Measurements from ENCODE around the gene HCN2. TPM values are rescaled to one million over a fixed set of nuclear protein-coding genes. Genes with fewer than 3 reads are reported as not detected.

The HCN2 gene
- total and polyA plus RNA-seq, 10 of the 15 experiments (the other 5 are each of a cell fraction or from before 2014, with no cell fraction given), result 0.01 to 0.54 (median 0.08) TPM; not detected in 4

DNA sequence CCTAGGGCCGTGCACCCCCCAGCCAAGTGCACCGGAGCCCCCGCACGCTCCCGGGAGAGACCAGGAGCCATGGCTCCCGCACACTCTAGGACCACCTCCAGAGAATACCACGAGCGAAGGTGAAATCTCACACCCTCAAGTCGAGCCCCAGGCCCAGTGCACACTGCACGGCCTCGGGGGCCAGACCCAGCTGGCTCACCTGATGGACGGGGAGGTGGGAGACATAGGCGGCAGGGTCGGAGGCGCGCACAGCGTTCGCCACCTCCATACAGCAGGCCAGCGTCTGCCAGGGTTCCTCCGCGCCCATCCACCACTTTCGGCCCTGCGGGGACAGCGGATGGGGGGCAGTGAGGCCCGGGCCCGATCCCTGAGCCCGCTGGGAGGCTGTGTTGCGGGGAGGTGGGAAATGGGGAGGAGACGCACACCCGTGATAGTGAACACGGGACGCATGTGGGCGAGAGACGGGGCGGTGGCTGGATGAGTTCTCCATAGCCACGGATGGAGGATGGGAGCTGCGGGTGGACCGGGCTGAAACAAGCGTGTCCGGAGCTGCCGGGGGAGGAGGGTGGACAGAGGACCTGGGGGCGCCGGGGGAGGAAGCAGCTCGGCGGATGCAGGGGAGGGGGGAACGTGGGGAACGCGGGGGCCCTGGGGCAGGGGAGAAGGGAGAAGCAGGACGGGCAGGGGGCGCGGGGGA is 30.6 kb downstream of the HCN2 start:
- CTCF ChIA-PET, result no interaction called here
- Histone ChIP-seq H3K27me3 (replicated peaks in 1 of 2; ENCODE audit: control insufficient read depth in 2 of 2, insufficient read depth in 2 of 2, low read length in 1 of 2) (no peaks in the 10 kb centered on the region), H3K27ac (ENCODE audit: control insufficient read depth, insufficient read depth) (no peak overlapping the region), H3K4me1 (ENCODE audit: control insufficient read depth, insufficient read depth, low read length) (no peaks in the 10 kb centered on the region), H4K20me1 (ENCODE audit: control insufficient read depth, insufficient read depth) (no peaks in the 10 kb centered on the region), H3K9me3 (replicated peaks; ENCODE audit: control insufficient read depth, insufficient read depth, low read length) (no peaks in the 10 kb centered on the region; the same call in 2 of the 3 replicates), H3K4me3 (no peak overlapping the region), H3K36me3 (ENCODE audit: control insufficient read depth in 2 of 2, insufficient read depth in 2 of 2, low read length in 1 of 2) (peaks cover 4 to 9% of the 10 kb centered on the region in 2 experiments; a peak in 3 of 4 replicates), H3K4me2 (ENCODE audit: control insufficient read depth, insufficient read depth) (no peak overlapping the region), H3K9ac (ENCODE audit: control insufficient read depth, insufficient read depth, low read length) (no peak overlapping the region), H3K79me2 (ENCODE audit: control insufficient read depth, insufficient read depth, low read length) (no peaks in the 10 kb centered on the region), H2AFZ (ENCODE audit: control insufficient read depth, low read depth, low read length) (no peak overlapping the region)
- ATAC-seq, result no peak
- TF ChIP-seq EP300 (IDR thresholded peaks at IDR 0.05; ENCODE audit: borderline replicate concordance in 1 of 2, control insufficient read depth in 1 of 2, low read depth in 2 of 2, low read length in 2 of 2) (no peak), ATF7 (IDR thresholded peaks at IDR 0.05; ENCODE audit: low read depth) (no peak), HDAC2 (IDR thresholded peaks at IDR 0.05) (no peak), SREBF1 (IDR thresholded peaks at IDR 0.05; ENCODE audit: low read length) (no peak), EED (IDR thresholded peaks at IDR 0.05; ENCODE audit: low read depth) (no peak), HDAC6 (IDR thresholded peaks at IDR 0.05; ENCODE audit: unreplicated experiment) (no peak), FOXK2 (IDR thresholded peaks at IDR 0.05) (no peak), SUPT20H (IDR thresholded peaks at IDR 0.05; ENCODE audit: borderline replicate concordance, control insufficient read depth, low read depth, low read length) (no peak), RFX5 (IDR thresholded peaks at IDR 0.05; ENCODE audit: low read depth, low read length) (no peak), STAT1 (conservative IDR thresholded peaks at IDR 0.05) (no peak), NFYB (IDR thresholded peaks at IDR 0.05; ENCODE audit: insufficient read depth, low read depth, low read length) (no peak), SIN3A (IDR thresholded peaks at IDR 0.05; ENCODE audit: low read depth, low read length) (no peak), PML (IDR thresholded peaks at IDR 0.05; ENCODE audit: low read length) (no peak), BMI1 (IDR thresholded peaks at IDR 0.05; ENCODE audit: borderline replicate concordance) (no peak), ZBED1 (IDR thresholded peaks at IDR 0.05; ENCODE audit: borderline replicate concordance) (no peak), EGR1 (IDR thresholded peaks at IDR 0.05; ENCODE audit: borderline replicate concordance in 1 of 2, low read depth in 2 of 2, low read length in 2 of 2) (no peak), YBX1 (IDR thresholded peaks at IDR 0.05) (no peak)
- TF ChIP-seq, protein P1, sequence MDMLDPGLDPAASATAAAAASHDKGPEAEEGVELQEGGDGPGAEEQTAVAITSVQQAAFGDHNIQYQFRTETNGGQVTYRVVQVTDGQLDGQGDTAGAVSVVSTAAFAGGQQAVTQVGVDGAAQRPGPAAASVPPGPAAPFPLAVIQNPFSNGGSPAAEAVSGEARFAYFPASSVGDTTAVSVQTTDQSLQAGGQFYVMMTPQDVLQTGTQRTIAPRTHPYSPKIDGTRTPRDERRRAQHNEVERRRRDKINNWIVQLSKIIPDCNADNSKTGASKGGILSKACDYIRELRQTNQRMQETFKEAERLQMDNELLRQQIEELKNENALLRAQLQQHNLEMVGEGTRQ (IDR thresholded peaks at IDR 0.05; ENCODE audit: borderline replicate concordance, low read depth, low read length), result no peak
- TF ChIP-seq, protein P2, sequence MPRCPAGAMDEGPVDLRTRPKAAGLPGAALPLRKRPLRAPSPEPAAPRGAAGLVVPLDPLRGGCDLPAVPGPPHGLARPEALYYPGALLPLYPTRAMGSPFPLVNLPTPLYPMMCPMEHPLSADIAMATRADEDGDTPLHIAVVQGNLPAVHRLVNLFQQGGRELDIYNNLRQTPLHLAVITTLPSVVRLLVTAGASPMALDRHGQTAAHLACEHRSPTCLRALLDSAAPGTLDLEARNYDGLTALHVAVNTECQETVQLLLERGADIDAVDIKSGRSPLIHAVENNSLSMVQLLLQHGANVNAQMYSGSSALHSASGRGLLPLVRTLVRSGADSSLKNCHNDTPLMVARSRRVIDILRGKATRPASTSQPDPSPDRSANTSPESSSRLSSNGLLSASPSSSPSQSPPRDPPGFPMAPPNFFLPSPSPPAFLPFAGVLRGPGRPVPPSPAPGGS (IDR thresholded peaks at IDR 0.05; ENCODE audit: borderline replicate concordance, insufficient read depth, low read depth, low read length, poor library complexity, severe bottlenecking), result no peak
- TF ChIP-seq, protein P3, sequence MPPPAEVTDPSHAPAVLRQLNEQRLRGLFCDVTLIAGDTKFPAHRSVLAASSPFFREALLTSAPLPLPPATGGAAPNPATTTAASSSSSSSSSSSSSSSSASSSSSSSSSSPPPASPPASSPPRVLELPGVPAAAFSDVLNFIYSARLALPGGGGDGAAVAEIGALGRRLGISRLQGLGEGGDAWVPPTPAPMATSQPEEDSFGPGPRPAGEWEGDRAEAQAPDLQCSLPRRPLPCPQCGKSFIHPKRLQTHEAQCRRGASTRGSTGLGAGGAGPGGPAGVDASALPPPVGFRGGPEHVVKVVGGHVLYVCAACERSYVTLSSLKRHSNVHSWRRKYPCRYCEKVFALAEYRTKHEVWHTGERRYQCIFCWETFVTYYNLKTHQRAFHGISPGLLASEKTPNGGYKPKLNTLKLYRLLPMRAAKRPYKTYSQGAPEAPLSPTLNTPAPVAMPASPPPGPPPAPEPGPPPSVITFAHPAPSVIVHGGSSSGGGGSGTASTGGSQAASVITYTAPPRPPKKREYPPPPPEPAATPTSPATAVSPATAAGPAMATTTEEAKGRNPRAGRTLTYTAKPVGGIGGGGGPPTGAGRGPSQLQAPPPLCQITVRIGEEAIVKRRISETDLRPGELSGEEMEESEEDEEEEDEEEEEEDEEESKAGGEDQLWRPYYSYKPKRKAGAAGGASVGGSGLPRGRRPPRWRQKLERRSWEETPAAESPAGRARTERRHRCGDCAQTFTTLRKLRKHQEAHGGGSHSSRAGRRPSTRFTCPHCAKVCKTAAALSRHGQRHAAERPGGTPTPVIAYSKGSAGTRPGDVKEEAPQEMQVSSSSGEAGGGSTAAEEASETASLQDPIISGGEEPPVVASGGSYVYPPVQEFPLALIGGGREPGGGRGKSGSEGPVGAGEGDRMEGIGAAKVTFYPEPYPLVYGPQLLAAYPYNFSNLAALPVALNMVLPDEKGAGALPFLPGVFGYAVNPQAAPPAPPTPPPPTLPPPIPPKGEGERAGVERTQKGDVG (CRISPR knock-in tag; IDR thresholded peaks at IDR 0.05), result no peak
- RAD21 ChIA-PET (ENCODE audit: unreplicated experiment), result no interaction called here
- no peak for FAIRE-seq
- SMC1A ChIA-PET (ENCODE audit: uncharacterized antibody, unreplicated experiment), result no interaction called here
- no TSS peak for BruUV-seq (replicated peaks)
- WGBS (ENCODE audit: insufficient coverage, insufficient replicate concordance, low lambda C conversion rate, missing lambda C conversion rate), result 96% methylated on average over 34 of the region's 51 CpGs
- intact Hi-C loops (cut with micrococcal nuclease; ENCODE audit: unreplicated experiment) (no loop called here), in situ Hi-C loops (cut with MboI) (no loop called here)
- DNase-seq (ENCODE audit: low read depth, low spot score), result no peak
- POLR2A ChIA-PET, result no interaction called here
